HG03175 (cell line): Measurements from ENCODE around the gene SUGP1.
"Not testable (repeated sequence)": the region's sequence is repeated elsewhere in the genome, so short reads cannot be mapped to it uniquely, and the experiment has no call there.

ENCODE experiments used
- ATAC-seq: cut with Tn5 transposase; IDR thresholded peaks from one replicate; pipeline ENCODE4 v1.9.1; 2021; ENCODE audit warnings: mild to moderate bottlenecking, moderate library complexity; ENCODE audit not compliant: unreplicated experiment

SUGP1 gene, protein sequence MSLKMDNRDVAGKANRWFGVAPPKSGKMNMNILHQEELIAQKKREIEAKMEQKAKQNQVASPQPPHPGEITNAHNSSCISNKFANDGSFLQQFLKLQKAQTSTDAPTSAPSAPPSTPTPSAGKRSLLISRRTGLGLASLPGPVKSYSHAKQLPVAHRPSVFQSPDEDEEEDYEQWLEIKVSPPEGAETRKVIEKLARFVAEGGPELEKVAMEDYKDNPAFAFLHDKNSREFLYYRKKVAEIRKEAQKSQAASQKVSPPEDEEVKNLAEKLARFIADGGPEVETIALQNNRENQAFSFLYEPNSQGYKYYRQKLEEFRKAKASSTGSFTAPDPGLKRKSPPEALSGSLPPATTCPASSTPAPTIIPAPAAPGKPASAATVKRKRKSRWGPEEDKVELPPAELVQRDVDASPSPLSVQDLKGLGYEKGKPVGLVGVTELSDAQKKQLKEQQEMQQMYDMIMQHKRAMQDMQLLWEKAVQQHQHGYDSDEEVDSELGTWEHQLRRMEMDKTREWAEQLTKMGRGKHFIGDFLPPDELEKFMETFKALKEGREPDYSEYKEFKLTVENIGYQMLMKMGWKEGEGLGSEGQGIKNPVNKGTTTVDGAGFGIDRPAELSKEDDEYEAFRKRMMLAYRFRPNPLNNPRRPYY

DNA sequence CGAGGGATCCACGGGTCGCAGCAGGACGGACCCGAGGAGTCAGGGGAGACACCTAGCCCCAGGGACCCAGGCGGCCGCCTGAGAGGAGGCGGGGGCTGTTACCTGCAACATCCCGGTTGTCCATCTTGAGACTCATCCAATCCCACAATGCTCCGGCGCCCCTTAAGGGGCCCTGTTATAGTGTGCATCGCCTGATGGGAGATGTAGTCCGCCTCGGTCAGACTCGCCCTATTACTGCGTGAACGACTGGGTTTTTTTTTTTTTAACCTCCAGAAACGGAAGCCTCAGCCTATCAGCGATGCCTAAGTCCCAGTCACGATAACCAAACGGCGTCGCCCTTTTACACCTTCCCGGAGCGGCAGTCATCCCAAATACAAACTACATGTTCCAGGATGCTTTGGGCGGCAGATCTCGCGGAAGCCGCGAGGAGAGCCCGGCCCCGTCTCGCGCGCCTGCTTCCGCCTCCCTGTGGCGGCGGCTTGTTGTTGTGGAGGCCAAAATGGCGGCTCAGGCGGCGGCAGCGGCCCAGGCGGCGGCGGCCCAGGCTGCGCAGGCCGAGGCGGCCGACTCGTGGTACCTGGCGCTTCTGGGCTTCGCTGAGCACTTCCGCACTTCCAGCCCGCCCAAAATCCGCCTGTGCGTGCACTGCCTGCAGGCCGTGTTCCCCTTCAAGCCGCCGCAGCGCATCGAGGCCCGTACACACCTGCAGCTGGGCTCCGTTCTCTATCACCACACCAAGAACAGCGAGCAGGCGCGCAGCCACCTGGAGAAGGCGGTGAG, at the start of gene SUGP1, which contains the start of gene MAU2:
SUGP1 (minus strand) TSS at position 149 of the 780 bp plus-strand sequence; CDS start at position 136, 13 bp downstream.
MAU2 (plus strand) TSS at position 469 of the 780 bp plus-strand sequence; CDS start at position 500, 31 bp downstream.
- peak; percentile 88 for ATAC-seq

DNA sequence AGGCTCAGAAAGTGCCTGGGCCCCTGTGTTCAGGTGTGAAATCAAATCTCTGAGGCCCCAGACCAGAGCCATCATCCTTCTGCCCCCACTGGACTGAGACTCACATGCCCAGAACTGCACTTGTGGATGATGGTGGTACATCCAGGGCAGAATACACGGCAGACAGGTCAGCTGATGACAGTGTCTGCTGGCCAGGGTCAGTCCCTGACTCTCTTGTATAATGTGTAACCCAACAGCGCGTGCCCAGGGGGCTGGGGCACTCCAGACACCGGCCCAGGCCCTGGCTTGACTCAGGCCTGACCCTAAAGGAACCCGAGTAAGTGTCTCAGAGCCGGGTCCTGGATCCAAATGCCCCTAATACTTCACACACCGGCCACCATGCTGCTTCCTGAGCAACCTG, 47.8 kb upstream of the SUGP1 start:
- ATAC-seq: no peak

DNA sequence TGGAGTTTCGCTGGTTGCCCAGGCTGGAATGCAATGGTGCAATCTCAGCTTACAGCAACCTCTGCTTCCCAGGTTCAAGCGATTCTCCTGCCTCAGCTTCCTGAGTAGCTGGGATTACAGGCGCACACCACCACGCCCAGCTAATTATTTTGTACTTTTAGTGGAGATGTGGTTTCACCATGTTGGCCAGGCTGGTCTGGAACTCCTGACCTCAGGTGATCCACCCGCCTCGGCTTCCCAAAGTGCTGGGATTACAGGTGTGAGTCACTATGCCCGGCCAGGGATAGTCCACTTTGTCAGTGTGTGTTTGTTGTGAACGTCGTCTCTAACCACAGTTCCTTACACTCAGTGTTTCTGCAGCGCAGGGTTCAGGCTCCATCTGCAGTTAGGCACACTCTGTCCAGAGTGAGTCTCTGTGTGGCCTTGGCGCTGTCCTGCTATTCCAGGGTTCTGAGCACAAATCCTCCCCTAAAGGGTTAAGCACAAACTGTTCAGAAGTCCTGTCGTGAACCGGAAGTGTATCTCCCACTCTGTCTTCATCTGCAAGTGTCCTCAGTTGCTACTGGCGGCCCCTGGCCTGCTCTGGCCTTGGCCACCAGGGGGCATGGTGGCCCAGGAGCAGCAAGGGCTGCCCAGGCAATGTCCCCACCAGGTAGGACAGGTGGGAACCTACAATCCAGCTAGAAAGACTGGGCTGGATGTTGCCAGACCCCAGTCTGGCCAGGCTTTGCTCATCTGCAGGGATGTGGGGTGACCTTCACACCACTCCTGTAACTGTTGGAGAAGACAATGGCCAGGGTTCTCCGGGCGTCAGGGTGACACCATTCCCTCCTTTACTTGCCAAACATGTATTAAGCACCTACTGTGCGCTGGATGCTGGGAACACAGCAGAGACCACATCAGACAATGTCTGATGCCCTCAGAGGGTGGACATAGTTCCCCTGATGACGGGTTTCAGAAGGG, 46.4 kb upstream of the SUGP1 start:
- peak; percentile 63 for ATAC-seq

DNA sequence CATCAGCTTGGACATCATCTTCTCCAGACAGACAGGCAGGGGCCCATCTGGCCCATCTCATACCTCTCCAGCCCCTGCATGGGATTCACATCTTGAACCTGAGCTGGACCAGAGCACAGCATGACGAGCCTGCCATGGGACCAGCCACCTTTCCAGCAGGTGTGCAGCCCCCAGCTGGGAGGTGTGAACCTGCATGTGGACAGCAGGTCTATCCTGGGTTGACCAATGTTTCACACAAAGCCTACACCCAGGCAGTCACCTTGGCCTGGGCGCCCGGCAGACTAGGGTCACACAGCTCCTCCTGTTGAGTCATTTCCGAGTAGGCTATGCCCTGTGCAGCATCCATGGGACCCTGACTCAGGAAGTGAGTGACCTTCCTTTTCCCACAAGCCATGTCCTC, 41.8 kb upstream of the SUGP1 start:
- no peak for ATAC-seq

DNA sequence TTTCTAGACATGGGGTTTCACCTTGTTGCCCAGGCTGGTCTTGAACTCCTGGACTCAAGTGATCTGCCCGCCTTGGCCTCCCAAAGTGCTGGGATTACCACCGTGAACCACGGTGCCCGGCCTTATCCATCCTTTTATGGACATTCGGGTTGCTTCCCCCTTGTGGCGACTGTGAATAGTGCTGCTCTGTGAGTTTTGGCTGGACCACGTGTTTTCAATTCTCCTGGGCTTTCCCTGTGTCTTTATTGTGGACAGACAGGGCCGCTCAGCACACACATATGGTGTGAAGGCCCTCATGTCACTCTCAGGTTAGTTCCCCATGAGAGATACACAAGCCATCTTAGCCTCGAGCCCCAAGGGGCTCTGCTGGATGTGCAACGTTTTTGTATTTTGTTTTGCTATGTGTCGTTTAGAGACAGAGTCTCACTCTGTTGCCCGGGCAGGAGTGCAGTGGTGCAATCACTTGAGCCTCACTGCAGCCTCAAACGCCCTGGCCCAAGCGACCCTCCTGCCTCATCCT, 40.8 kb upstream of the SUGP1 start:
- ATAC-seq: peak; percentile 54

DNA sequence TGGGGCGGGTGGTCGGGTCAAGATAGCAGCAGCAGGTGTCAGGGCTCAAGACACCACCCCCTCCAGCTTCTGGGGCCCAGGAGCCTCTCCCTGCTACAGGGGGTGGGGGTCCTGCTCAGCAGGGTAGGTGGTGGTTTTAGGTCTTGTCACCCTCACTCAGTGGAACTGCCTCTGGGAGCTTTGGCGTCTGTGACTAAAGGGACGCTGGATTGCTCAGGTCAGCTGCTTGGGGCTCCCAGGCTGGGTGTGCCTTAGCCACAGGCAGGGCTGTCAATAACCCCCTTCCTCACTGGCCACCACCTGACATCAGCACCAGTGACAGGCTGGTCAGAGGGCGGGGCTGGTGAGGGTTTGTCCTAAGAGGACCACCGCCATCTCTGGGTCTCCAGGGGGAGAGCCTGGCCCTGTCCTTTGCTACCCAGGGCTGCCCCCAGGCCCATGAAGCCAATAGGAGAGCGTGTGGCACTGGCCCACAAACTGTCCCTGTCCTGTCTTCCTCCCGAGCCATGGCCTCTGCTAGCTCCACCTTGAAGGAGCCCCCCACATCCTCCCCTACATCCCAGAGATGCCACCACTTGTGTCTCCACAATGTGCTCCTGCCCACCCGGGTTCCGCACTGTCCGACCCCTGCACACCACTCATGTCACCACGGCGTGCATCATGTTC, 36.7 kb upstream of the SUGP1 start:
- no peak for ATAC-seq

DNA sequence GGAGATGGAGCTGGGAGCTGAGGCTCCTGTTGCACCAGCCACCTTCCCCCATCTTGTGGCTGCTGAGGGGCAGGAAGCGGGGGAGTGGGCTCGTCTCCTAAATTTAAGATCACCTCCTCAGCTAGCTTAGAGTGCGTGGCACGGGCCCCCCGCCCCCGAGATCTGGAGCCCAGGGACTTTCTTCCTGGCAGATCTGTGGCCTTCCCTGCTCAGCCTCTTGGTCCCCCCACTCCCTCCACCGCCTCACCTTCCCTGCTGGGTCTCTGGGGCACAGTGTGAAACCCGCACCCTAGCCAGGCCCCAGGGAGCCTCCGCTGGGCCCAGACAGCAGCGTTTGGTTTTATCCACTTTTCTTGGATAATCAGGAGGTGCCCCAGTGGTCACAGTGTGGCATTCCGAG, 36.2 kb upstream of the SUGP1 start:
- ATAC-seq: no peak

DNA sequence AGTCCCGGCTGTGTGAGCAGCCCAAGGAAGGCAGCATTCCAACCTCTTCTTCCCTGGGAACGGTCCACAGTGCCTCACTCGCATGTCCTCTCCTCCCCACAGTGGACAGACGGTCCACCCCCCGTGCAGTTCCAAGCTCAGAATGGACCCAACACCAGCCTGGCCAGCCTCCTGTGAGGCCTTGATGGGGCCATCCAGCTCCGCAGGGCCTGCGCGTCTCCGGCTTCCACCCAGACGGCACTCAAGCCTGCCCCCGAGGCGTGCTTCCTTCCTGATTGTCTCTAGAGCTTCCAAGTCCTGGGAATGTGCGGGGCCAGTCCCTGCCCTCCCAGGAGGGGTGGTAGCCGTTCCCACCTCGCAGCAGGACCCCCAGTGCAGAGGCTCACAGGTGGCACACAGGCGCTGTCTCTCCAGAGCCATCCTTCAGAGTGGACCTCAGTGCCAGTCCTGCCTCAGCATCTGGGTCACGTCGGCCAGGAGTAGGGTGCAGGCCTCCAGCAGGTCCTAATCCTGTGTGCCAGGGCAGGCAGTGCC, 35.4 kb upstream of the SUGP1 start:
- ATAC-seq: no peak

DNA sequence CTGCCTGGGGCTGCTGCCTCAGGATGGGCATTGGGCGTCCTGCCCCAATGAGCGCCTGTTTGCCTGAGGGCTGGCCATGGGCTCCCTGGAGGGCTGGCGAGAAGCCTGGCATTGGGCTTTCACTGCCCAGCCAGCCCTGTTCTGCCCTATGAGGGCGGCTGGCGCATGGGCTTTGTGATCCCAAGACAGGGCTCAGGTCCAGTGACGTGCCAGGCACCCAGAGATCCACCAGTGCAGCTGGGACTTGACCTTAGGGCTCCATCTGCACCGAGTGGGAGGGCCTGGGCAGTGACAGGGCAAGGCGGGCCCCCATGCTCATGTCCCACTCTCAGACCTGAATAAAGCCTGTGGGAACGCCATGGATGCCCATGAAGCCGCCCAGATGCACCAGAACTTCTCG, 34.6 kb upstream of the SUGP1 start:
- no peak for ATAC-seq

DNA sequence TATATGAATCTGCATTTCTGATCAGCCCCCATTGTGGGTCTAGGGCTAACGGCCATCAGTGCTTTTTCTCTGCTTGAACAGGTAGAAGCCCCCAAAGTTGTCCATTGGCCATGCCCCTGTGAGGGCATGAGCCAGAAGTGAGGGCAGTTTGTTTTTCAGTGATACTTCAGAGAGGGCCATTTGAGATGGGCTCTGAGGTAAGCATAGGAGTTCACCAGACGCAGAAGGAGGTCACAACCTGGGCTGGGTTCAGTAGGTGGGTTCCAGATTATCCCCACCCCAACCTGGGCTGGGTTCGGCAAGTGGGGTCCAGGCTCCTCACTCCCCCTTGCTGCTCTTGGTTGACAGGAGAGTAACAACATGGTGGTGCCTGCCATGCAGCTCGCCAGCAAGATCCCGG, 33.7 kb upstream of the SUGP1 start:
- no peak for ATAC-seq

DNA sequence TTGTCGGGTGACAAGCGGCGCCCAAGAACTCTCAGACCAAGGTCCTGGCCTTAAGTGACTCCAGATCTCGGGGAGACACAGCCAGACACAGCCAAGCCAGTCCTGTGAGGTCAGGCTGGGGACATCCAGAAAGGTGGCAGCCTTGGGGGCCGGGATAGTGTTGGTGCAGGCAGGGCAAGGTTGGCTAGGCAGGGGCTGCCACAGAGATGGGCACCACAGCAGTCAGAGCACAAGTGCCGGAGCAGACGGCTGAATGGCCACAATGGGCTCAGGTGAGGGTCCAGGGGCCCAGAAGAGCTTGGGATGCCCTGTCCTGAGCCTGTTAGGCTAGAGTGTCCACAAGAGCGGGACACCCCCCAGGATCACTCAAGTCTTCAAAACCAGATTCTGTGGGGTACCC, 32.5 kb upstream of the SUGP1 start:
- ATAC-seq: no peak

DNA sequence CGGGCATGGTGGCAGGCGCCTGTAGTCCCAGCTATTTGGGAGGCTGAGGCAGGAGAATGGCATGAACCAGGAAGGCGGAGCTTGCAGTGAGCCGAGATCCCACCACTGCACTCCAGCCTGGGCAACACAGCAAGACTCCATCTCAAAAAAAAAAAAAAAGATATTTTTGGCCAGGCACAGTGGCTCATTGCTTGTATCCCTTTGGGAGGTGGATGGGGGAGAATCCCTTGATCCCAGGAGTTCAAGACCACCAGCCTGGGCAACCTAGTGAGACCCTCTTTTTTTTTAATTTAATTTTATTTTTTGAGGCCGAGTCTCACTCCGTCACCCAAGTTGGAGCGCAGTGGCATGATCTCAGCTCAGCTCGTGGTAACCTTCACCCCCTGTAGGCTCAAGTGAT, 30.4 kb upstream of the SUGP1 start:
- not testable (repeated sequence) for ATAC-seq

DNA sequence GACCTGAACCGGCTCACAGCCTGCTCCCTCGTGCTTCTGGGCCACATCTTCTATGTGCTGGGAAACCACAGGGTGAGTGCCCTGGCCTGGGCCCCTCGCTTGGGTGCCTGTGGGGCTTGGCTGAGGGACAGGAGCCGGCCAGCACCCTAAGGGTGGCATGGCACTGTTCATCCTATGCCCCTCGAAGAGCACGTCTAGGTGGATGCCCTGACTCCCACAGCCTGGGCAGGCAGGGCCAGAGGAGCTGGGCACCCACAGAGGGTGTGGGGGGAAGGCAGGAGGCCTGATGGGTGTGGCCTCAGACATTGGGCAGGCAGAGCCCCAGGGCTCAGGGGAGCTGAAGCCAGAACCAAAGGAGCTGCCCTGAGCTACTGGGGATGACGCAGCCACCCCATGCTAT, 29.1 kb upstream of the SUGP1 start:
- ATAC-seq: no peak

DNA sequence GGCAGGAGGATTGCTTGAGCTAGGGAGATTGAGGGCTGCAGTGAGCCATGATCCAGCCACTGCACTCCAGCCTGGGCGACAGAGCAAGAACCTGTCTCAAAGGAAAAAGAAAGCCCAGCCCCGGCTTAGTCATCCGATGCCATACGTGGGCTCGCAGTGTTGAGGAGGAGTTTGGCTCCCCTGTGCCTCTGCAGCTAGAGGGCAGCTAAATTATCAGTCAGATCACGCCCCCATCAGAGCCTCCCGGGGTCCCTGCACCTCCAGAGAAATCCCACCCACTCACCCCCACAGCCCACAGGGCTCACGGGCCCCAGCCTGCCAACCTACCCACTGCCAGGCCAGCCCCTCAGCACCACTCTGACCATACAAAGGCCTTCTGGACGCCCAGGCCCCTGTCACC, 28.0 kb upstream of the SUGP1 start:
- no peak for ATAC-seq

DNA sequence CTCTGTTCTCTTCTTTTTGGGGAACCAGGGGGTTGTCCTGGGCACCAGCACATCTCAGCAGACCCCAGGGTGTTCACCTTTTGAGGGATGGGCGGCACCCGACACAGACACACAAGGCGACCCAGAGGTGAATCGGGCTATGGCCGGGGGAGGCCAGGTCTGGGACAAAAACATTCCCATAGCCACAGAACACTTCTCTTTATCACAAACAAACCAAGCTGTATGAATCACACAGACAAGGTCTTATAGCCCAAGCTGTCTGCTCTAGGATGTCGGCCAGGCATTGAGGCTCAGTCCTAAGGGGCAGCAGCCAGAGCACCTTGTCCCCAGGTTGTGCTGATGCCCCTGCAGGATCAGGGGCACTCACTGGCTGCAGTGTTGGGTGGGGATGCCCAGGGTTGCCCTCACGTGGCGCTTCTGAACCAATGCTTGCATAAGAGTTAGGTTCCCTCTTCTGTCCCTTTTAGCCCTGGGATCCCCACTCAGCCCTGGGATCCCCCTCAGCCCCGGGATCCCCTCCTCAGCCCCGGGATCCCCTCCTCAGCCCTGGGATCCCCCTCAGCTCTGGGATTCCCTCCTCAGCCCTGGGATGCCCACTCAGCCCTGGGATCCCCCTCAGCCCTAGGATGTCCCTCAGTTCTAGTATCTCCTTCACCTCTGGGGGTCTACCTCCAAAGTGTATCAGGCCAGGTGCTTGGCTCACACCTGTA, 27.2 kb upstream of the SUGP1 start:
- ATAC-seq: no peak

DNA sequence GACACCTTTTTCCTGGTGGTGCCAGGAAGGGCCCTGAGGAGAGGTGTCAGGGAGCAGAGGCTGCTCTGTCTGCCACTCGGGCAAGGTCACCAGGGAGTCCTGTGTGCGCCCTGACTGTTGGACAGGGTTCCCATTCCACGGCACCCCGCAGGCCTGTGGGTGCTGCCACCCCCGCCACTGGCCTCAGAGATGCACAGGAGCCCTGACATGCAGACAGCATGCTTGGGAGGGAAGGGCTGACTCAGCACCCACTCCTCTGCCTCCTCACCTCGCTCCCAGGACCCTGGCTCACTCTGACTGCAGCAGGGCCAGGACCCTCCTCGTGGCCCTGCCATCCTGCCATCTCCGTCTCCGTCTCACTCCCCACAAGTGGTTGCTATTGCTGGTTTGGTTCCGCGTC, 25.7 kb upstream of the SUGP1 start:
- no peak for ATAC-seq

DNA sequence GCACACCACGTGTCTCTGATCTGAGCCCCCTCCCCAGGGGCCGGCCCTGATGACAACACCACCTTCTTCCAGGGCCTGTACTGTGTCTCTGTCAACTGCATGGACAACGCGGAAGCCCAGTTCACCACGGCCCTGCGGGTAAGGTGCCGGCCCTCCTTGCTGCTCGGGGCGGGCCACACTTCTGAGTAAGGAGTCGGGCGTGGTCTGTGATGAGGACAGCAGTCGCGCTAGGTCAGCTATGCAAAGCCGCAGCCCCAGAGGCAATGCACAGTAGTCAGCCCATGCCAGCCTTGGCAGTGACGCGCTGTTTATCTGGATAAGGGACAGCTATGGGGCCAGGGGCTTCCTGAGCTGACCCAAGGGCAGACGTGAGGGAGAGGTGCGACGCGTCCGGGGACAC, 24.9 kb upstream of the SUGP1 start:
- no peak for ATAC-seq

DNA sequence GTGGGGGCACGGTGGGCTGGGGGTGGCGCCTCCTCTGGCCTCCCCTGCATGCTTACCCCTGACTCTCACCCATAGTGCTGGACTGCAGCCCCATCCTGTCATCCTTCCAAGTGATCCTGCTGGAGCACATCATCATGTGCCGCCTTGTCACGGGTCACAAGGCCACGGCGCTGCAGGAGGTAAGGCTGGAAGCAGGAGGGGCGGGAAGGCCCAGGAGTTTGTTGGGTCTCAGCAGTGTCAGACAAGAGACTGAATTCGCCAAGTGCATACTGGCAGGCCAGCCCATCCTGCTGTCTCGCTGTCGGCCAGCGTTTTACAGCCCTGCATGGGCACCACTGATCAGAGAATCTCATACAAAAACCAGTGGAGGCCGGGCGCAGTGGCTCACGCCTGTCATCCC, 23.5 kb upstream of the SUGP1 start:
- ATAC-seq: no peak

DNA sequence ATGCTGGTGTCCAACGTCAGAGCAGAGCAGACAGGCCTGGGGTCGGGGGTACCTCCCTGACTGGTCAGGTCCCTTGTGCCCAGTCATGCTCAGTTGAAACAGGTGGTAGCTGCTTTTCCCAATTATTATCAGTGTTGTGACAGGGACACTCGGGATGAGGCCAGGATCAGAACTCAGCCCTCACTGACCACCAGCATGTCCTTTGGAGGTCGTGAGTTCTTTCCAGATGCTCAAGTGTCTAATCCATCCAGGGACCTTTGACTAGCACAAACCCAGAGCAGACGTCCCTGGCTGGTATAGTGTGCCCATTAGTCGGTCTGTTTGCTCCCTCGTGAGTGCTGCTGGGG, 22.7 kb upstream of the SUGP1 start:
- no peak for ATAC-seq
